HepG2 (cell line): ENCODE data around the gene ALDH2. TPM values are rescaled to one million over a fixed set of nuclear protein-coding genes. Genes with fewer than 3 reads are reported as not detected.

Experiments
- ARNTL ChIP-seq: sonication (generic); formaldehyde crosslinking; IDR thresholded peaks from 2 replicates; pipeline ENCODE4 v1.4.0; 2020; ENCODE audit warnings: mild to moderate bottlenecking, missing genetic modification reagents
- EHMT2 ChIP-seq: fragments of 200-600 bp; sonication (generic); IDR thresholded peaks from 2 replicates; pipeline ENCODE4 v1.7.0; 2017; ENCODE audit warnings: antibody characterized with exemption, low read depth, low read length, borderline replicate concordance
- FLYWCH1 ChIP-seq: sonication (generic); formaldehyde crosslinking; IDR thresholded peaks from 2 replicates; pipeline ENCODE4 v1.8.1; 2023; ENCODE audit warnings: mild to moderate bottlenecking, missing genetic modification reagents
- FOSL2 ChIP-seq: sonication (generic); formaldehyde crosslinking; IDR thresholded peaks from 2 replicates; pipeline ENCODE4 v1.4.0; 2020; ENCODE audit warnings: missing genetic modification reagents
- MED8 ChIP-seq: sonication (generic); formaldehyde crosslinking; IDR thresholded peaks from 2 replicates; pipeline ENCODE4 v1.8.1; 2023; ENCODE audit warnings: mild to moderate bottlenecking, missing genetic modification reagents; ENCODE audit not compliant: insufficient replicate concordance
- NPAS2 ChIP-seq: sonication (generic); formaldehyde crosslinking; IDR thresholded peaks from 2 replicates; pipeline ENCODE4 v1.8.0; 2022; ENCODE audit warnings: mild to moderate bottlenecking, missing genetic modification reagents, borderline replicate concordance
- PAX8 ChIP-seq: sonication (generic); formaldehyde crosslinking; IDR thresholded peaks from 2 replicates; pipeline ENCODE4 v1.8.0; 2022; ENCODE audit warnings: mild to moderate bottlenecking, missing genetic modification reagents, borderline replicate concordance
- PCBP2 ChIP-seq: fragments of 200-400 bp; formaldehyde crosslinking; optimal IDR thresholded peaks from 2 replicates; pipeline ENCODE3; 2018; ENCODE audit warnings: low read length, low read depth; ENCODE audit not compliant: poor library complexity, severe bottlenecking
- PHF21A ChIP-seq: sonication (generic); formaldehyde crosslinking; IDR thresholded peaks from 2 replicates; pipeline ENCODE4 v1.5.0; 2020; ENCODE audit warnings: mild to moderate bottlenecking, missing genetic modification reagents
- RBM39 ChIP-seq: fragments of 200-400 bp; formaldehyde crosslinking; IDR thresholded peaks from one replicate; pipeline ENCODE4 v1.6.1; 2018; ENCODE audit warnings: antibody characterized with exemption, mild to moderate bottlenecking, low read depth, low read length; ENCODE audit not compliant: poor library complexity, severe bottlenecking
- YY1 ChIP-seq: IDR thresholded peaks from 2 replicates; pipeline ENCODE4 v1.6.1; 2011; ENCODE audit warnings: low read length, low read depth, moderate library complexity, mild to moderate bottlenecking; ENCODE audit not compliant: insufficient read depth, insufficient replicate concordance
- ZBTB42 ChIP-seq: sonication (generic); formaldehyde crosslinking; IDR thresholded peaks from 2 replicates; pipeline ENCODE4 v1.5.0; 2020; ENCODE audit warnings: mild to moderate bottlenecking, missing genetic modification reagents
- ZMAT3 ChIP-seq: sonication (generic); formaldehyde crosslinking; conservative IDR thresholded peaks from 2 replicates; pipeline ENCODE4 v1.7.0; 2021; ENCODE audit warnings: missing genetic modification reagents
- ZNF143 ChIP-seq: sonication (generic); formaldehyde crosslinking; IDR thresholded peaks from 2 replicates; pipeline ENCODE4 v1.4.0; 2020; ENCODE audit warnings: missing genetic modification reagents
- ZNF232 ChIP-seq: sonication (generic); formaldehyde crosslinking; IDR thresholded peaks from 2 replicates; pipeline ENCODE4 v1.4.0; 2020; ENCODE audit warnings: missing genetic modification reagents, borderline replicate concordance
- ZNF674 ChIP-seq: sonication (generic); formaldehyde crosslinking; IDR thresholded peaks from 2 replicates; pipeline ENCODE4 v1.5.0; 2020; ENCODE audit warnings: low read depth, mild to moderate bottlenecking, missing genetic modification reagents
- ZNF761 ChIP-seq: sonication (generic); formaldehyde crosslinking; conservative IDR thresholded peaks from 2 replicates; pipeline ENCODE4 v1.4.0; 2020; ENCODE audit warnings: mild to moderate bottlenecking, missing genetic modification reagents
- ZSCAN21 ChIP-seq: sonication (generic); formaldehyde crosslinking; IDR thresholded peaks from 2 replicates; pipeline ENCODE4 v1.8.0; 2022; ENCODE audit warnings: mild to moderate bottlenecking, missing genetic modification reagents, moderate library complexity, borderline replicate concordance
- polyA plus RNA-seq, 8 experiments: library from polyadenylated mRNA; depleted of rRNA in 3 of 8; stranded (reverse) in 7 of 8; unstranded in 1 of 8; fragments of >200 nt; fragmentation: Illumina TruSeq in 4 of 8; extraction: Trizol in 4 of 8; gene quantifications; 2 replicates each; pipeline versions ENCODE4 v1.2.1 to v1.2.3, GENCODE V29; 2011 to 2016; ENCODE audit warnings: low read depth in 4 of 8, missing spikeins in 1 of 8, mixed read lengths in 1 of 8; ENCODE audit not compliant: insufficient read depth in 1 of 8
- total RNA-seq, 5 experiments: library from RNA; depleted of rRNA; stranded (reverse); fragments of >200 nt; fragmentation: Illumina TruSeq; extraction: Trizol; gene quantifications; 2 replicates each; pipeline ENCODE4 v1.2.3, GENCODE V29; 2016; ENCODE audit warnings: low read depth in 1 of 5
- TF ChIP-seq, protein P1 (sequence below): sonication (generic); formaldehyde crosslinking; IDR thresholded peaks from 2 replicates; pipeline ENCODE4 v1.4.0; 2020; ENCODE audit warnings: missing genetic modification reagents, borderline replicate concordance
- TF ChIP-seq, protein P2 (sequence below): sonication (generic); formaldehyde crosslinking; IDR thresholded peaks from 2 replicates; pipeline ENCODE4 v1.8.0; 2022; ENCODE audit warnings: mild to moderate bottlenecking, missing genetic modification reagents; ENCODE audit not compliant: insufficient replicate concordance
- TF ChIP-seq, protein P3 (sequence below): sonication (generic); formaldehyde crosslinking; IDR thresholded peaks from 2 replicates; pipeline ENCODE4 v1.4.0; 2020; ENCODE audit warnings: missing genetic modification reagents

Gene ALDH2
- total and polyA plus RNA-seq, 2 of the 13 experiments (the other 11 are each of a cell fraction or from before 2014, with no cell fraction given) = 78.8 to 103 TPM

DNA sequence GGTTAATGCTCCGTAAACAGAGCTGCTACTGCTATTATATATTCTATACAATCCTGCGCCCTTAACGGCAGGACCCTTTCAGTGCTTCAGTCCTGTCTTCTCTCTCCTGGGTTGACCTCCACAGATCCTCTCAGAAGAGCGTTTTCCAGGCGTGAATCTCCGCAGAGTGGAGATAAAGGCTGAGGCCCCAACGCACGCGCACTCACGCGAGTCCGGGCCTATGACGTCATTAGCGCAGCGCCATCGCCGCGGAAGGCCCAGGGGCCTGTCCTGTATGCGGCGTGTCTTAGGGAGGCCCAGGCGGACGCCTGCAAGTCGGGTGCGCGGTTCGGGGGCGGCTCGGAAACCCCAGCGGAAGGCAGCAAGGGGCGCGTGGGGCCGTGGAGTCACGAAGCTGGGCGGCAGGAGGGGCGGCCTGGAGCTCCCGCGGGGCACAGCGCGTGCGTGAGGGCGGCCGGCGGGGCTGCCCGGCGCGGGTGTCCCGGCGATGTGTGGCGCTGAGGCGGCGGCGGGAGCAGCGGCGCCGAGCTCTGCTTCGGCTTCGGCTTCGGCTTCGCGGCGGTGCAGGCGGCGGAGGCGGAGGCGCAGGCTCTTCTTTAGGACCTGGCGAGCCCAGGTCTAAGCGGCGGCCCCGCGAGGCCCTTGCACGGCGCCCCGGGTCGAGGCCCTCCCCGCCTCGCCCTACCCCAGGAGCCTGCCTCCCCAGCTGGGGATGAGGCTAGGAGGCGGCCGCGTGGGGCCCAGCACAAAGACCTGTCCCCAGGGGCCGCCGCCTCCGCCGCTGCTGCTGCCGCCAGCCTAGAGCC, 75.2 kb downstream of the ALDH2 start, which contains the start of gene MAPKAPK5 (continued):
- TF ChIP-seq EHMT2 (no peak), ZNF761 (CRISPR knock-in tag) (peak; percentile 85), ZBTB42 (CRISPR knock-in tag) (peak; percentile 59; the same call in 1 of the 2 replicates), RBM39 (no peak), ZNF674 (CRISPR knock-in tag) (no peak), PAX8 (peak; percentile 93), MED8 (CRISPR knock-in tag) (peak; percentile 84), PCBP2 (no peak), ZNF232 (CRISPR knock-in tag) (0 out of 2 replicates have a peak, but pooled peaks have one; percentile 35), YY1 (peak; percentile 46), FOSL2 (CRISPR knock-in tag) (peak; percentile 68; the same call in 1 of the 2 replicates), ZSCAN21 (no peak), NPAS2 (CRISPR knock-in tag) (no peak), ZMAT3 (peak; percentile 71; the same call in 1 of the 2 replicates), ARNTL (CRISPR knock-in tag) (peak; percentile 85), FLYWCH1 (no peak), PHF21A (no peak), ZNF143 (CRISPR knock-in tag) (peak; percentile 45; the same call in 1 of the 2 replicates)
- TF ChIP-seq, protein P1, sequence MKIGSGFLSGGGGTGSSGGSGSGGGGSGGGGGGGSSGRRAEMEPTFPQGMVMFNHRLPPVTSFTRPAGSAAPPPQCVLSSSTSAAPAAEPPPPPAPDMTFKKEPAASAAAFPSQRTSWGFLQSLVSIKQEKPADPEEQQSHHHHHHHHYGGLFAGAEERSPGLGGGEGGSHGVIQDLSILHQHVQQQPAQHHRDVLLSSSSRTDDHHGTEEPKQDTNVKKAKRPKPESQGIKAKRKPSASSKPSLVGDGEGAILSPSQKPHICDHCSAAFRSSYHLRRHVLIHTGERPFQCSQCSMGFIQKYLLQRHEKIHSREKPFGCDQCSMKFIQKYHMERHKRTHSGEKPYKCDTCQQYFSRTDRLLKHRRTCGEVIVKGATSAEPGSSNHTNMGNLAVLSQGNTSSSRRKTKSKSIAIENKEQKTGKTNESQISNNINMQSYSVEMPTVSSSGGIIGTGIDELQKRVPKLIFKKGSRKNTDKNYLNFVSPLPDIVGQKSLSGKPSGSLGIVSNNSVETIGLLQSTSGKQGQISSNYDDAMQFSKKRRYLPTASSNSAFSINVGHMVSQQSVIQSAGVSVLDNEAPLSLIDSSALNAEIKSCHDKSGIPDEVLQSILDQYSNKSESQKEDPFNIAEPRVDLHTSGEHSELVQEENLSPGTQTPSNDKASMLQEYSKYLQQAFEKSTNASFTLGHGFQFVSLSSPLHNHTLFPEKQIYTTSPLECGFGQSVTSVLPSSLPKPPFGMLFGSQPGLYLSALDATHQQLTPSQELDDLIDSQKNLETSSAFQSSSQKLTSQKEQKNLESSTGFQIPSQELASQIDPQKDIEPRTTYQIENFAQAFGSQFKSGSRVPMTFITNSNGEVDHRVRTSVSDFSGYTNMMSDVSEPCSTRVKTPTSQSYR (CRISPR knock-in tag) = no peak
- TF ChIP-seq, protein P2, sequence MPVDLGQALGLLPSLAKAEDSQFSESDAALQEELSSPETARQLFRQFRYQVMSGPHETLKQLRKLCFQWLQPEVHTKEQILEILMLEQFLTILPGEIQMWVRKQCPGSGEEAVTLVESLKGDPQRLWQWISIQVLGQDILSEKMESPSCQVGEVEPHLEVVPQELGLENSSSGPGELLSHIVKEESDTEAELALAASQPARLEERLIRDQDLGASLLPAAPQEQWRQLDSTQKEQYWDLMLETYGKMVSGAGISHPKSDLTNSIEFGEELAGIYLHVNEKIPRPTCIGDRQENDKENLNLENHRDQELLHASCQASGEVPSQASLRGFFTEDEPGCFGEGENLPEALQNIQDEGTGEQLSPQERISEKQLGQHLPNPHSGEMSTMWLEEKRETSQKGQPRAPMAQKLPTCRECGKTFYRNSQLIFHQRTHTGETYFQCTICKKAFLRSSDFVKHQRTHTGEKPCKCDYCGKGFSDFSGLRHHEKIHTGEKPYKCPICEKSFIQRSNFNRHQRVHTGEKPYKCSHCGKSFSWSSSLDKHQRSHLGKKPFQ (CRISPR knock-in tag) = peak; percentile 79
- TF ChIP-seq, protein P3, sequence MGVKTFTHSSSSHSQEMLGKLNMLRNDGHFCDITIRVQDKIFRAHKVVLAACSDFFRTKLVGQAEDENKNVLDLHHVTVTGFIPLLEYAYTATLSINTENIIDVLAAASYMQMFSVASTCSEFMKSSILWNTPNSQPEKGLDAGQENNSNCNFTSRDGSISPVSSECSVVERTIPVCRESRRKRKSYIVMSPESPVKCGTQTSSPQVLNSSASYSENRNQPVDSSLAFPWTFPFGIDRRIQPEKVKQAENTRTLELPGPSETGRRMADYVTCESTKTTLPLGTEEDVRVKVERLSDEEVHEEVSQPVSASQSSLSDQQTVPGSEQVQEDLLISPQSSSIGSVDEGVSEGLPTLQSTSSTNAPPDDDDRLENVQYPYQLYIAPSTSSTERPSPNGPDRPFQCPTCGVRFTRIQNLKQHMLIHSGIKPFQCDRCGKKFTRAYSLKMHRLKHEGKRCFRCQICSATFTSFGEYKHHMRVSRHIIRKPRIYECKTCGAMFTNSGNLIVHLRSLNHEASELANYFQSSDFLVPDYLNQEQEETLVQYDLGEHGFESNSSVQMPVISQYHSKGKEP (CRISPR knock-in tag) = no peak
